HCT116 (cell line): ENCODE data around the gene MMP24. TPM values are rescaled to one million over a fixed set of nuclear protein-coding genes. Genes with fewer than 3 reads are reported as not detected.
A peak's percentile ranks its signal among the peaks of the same experiment; 100 is the strongest.

Experiments
- ATAC-seq: fragments of 200-7000 bp; cut with Tn5 transposase; 2 replicates; pipeline ENCODE4 v1.9.1; 2020; ENCODE audit warnings: mild to moderate bottlenecking, moderate library complexity
- BruUV-seq: library from RNA; stranded (reverse); fragments of 400-500 nt; replicated peaks from 2 replicates; lab custom pipeline; 2021; lab: Mats Ljungman, UMichigan
- CTCF ChIA-PET: fragments of 300-600 bp; sonication (Branson Sonifier 250); formaldehyde crosslinking; loops from one replicate; lab custom pipeline; 2021; ENCODE audit warnings: antibody characterized with exemption; lab: Charles Lee
- POLR2A ChIA-PET: fragments of 300-600, 350-600 bp; sonication (Branson Sonifier 250); formaldehyde crosslinking; loops from one replicate; lab custom pipeline; 2021; ENCODE audit warnings: antibody characterized with exemption; lab: Charles Lee
- RAD21 ChIA-PET, 2 experiments: fragments of 300-600 bp; sonication (Branson Sonifier 250); formaldehyde crosslinking; loops; one replicate each; lab custom pipeline; 2023; ENCODE audit warnings: low total read pairs in 2 of 2; ENCODE audit not compliant: uncharacterized antibody in 2 of 2, unreplicated experiment in 2 of 2, low non-redundant PET in 1 of 2; lab: Charles Lee
- DNase-seq: peaks from one replicate; pipeline ENCODE4 v3.0.0-alpha.2; 2010; ENCODE audit warnings: low read depth, low spot score
- H2AFZ ChIP-seq: fragments of 200-600 bp; shearing (Covaris generic), sonication (generic); 2 replicates; pipeline ENCODE4 v1.6.1; 2017; ENCODE audit warnings: low read depth, mixed run types, mixed read lengths, antibody characterized with exemption, low read length; ENCODE audit not compliant: poor library complexity, severe bottlenecking
- H3K27ac ChIP-seq: 2 replicates; pipeline ENCODE4 v1.5.1; 2012; ENCODE audit warnings: low read depth, low read length
- H3K27me3 ChIP-seq: fragments of 200-600 bp; sonication (generic); 2 replicates; pipeline ENCODE4 v1.6.1; 2016; ENCODE audit warnings: mixed run types, low read length, mixed read lengths; ENCODE audit not compliant: insufficient read depth
- H3K36me3 ChIP-seq, 2 experiments: fragments of 200-500 bp in 1 of 2; fragments of 200-600 bp in 1 of 2; sonication (Bioruptor generic) in 1 of 2; sonication (generic) in 1 of 2; 2 replicates each; pipeline versions ENCODE4 v1.5.1 to v1.6.1; 2014 to 2016; ENCODE audit warnings: low read length in 2 of 2, inconsistent platforms in 1 of 2, mixed read lengths in 1 of 2, mixed run types in 1 of 2; ENCODE audit not compliant: insufficient read depth in 2 of 2, control insufficient read depth in 1 of 2
- H3K4me1 ChIP-seq, 2 experiments: fragments of 200-600 bp in 1 of 2; sonication (generic) in 1 of 2; 2 replicates each; pipeline versions ENCODE4 v1.5.1 to v1.6.1; 2012 to 2017; ENCODE audit warnings: low read length in 2 of 2, inconsistent platforms in 1 of 2, mild to moderate bottlenecking in 1 of 2, mixed read lengths in 1 of 2, mixed run types in 1 of 2, moderate library complexity in 1 of 2; ENCODE audit not compliant: insufficient read depth in 2 of 2, control insufficient read depth in 1 of 2
- H3K4me2 ChIP-seq: fragments of 200-600 bp; sonication (generic); 2 replicates; pipeline ENCODE4 v1.6.1; 2017; ENCODE audit warnings: mixed run types, low read length, mixed read lengths
- H3K4me3 ChIP-seq, 2 experiments: fragments of 200-600 bp in 1 of 2; sonication (generic) in 1 of 2; replicated peaks in 1 of 2; 2 replicates each; pipeline ENCODE4 v1.5.1; 2011 to 2016; ENCODE audit warnings: low read length in 2 of 2, control low read depth in 1 of 2, low read depth in 1 of 2, mild to moderate bottlenecking in 1 of 2, mixed read lengths in 1 of 2, mixed run types in 1 of 2
- H3K79me2 ChIP-seq: fragments of 200-600 bp; sonication (generic); 2 replicates; pipeline ENCODE4 v1.6.1; 2017; ENCODE audit warnings: mild to moderate bottlenecking, mixed run types, low read length, moderate library complexity, mixed read lengths; ENCODE audit not compliant: insufficient read depth
- H3K9ac ChIP-seq: fragments of 200-600 bp; sonication (generic); 2 replicates; pipeline ENCODE4 v1.6.1; 2016; ENCODE audit warnings: low read length, mixed read lengths
- H3K9me2 ChIP-seq: fragments of 200-600 bp; sonication (generic), shearing (Covaris generic); 2 replicates; pipeline ENCODE4 v1.6.1; 2017; ENCODE audit warnings: mixed run types, mild to moderate bottlenecking, moderate library complexity; ENCODE audit not compliant: insufficient read depth
- H3K9me3 ChIP-seq, 2 experiments: fragments of 200-500 bp in 1 of 2; fragments of 200-600 bp in 1 of 2; sonication (Bioruptor generic) in 1 of 2; sonication (generic) in 1 of 2; 2 replicates each; pipeline ENCODE4 v1.6.1; 2014 to 2017; ENCODE audit warnings: low read length in 2 of 2, mixed read lengths in 2 of 2, inconsistent platforms in 1 of 2, low read depth in 1 of 2, mild to moderate bottlenecking in 1 of 2, mixed run types in 1 of 2, moderate library complexity in 1 of 2; ENCODE audit not compliant: control insufficient read depth in 1 of 2, insufficient read depth in 1 of 2
- H4K20me1 ChIP-seq: fragments of 200-600 bp; sonication (generic), shearing (Covaris generic); 2 replicates; pipeline ENCODE4 v1.6.1; 2017; ENCODE audit warnings: mixed run types, mild to moderate bottlenecking, moderate library complexity; ENCODE audit not compliant: insufficient read depth
- ATF3 ChIP-seq: IDR thresholded peaks from 2 replicates; pipeline ENCODE4 v1.6.1; 2012
- CBX3 ChIP-seq: IDR thresholded peaks from 2 replicates; pipeline ENCODE4 v1.6.1; 2012; ENCODE audit warnings: low read depth
- CEBPB ChIP-seq: IDR thresholded peaks from 2 replicates; pipeline ENCODE4 v1.6.1; 2012; ENCODE audit warnings: low read depth
- CTCF ChIP-seq, 3 experiments: fragments of 200-600 bp in 1 of 3; sonication (generic) in 1 of 3; IDR thresholded peaks in 2 of 3; conservative IDR thresholded peaks in 1 of 3; 2 replicates each; pipeline ENCODE4 v1.5.1; 2012 to 2017; ENCODE audit warnings: low read depth in 2 of 3, low read length in 2 of 3, antibody characterized with exemption in 1 of 3, borderline replicate concordance in 1 of 3, control low read depth in 1 of 3, mild to moderate bottlenecking in 1 of 3, mixed read lengths in 1 of 3, mixed run types in 1 of 3, moderate library complexity in 1 of 3; ENCODE audit not compliant: insufficient read depth in 1 of 3
- ELF1 ChIP-seq: IDR thresholded peaks from 2 replicates; pipeline ENCODE4 v1.6.1; 2012; ENCODE audit warnings: low read depth, borderline replicate concordance
- EZH2 ChIP-seq: fragments of 200-600 bp; sonication (generic); IDR thresholded peaks from 2 replicates; pipeline ENCODE4 v1.6.1; 2017; ENCODE audit warnings: antibody characterized with exemption, mixed run types
- EZH2phosphoT487 ChIP-seq: fragments of 200-600 bp; IDR thresholded peaks from 2 replicates; pipeline ENCODE4 v1.6.1; 2018; ENCODE audit warnings: antibody characterized with exemption, borderline replicate concordance
- JUND ChIP-seq: IDR thresholded peaks from 2 replicates; pipeline ENCODE4 v1.6.1; 2012
- MAX ChIP-seq: IDR thresholded peaks from 2 replicates; pipeline ENCODE4 v1.6.1; 2012
- POLR2A ChIP-seq: IDR thresholded peaks from 2 replicates; pipeline ENCODE4 v1.7.0; 2011; ENCODE audit warnings: borderline replicate concordance; ENCODE audit not compliant: insufficient read depth, insufficient read length; ENCODE audit errors: extremely low read depth
- POLR2AphosphoS5 ChIP-seq: IDR thresholded peaks from 2 replicates; pipeline ENCODE4 v1.6.1; 2011; ENCODE audit warnings: mild to moderate bottlenecking, low read depth, low read length, moderate library complexity
- REST ChIP-seq: IDR thresholded peaks from 2 replicates; pipeline ENCODE4 v1.6.1; 2012; ENCODE audit warnings: low read depth
- SIN3A ChIP-seq: IDR thresholded peaks from 2 replicates; pipeline ENCODE4 v1.6.1; 2012; ENCODE audit warnings: low read depth
- SRF ChIP-seq: IDR thresholded peaks from 2 replicates; pipeline ENCODE4 v1.6.1; 2012; ENCODE audit warnings: low read depth
- intact Hi-C: fragments of 100-400 bp; cut with micrococcal nuclease; formaldehyde crosslinking; loops from 2 replicates; pipeline ENCODE4 v1.10.0; 2022
- total RNA-seq: library from RNA; stranded (reverse); gene quantifications from one replicate; pipeline ENCODE4 v1.2.1, GENCODE V29; 2021; ENCODE audit not compliant: unreplicated experiment

Gene MMP24
- total RNA-seq, 1 experiment from 2014 or later: not detected

- no peak for TF ChIP-seq REST
These were observed 76.2 kb downstream of the MMP24 start (continued) for GRCh38 chr20:35302421-35303335.

- peaks cover 44 to 61% of the 10 kb centered on the region in 2 experiments for H3K4me1 ChIP-seq
- TF ChIP-seq POLR2AphosphoS5 (no peak), CEBPB (no peak), ELF1 (no peak), REST (no peak), SRF (no peak), ATF3 (no peak), SIN3A (no peak), CBX3 (no peak), POLR2A (no peak), EZH2phosphoT487 (no peak), JUND (no peak), CTCF (IDR thresholded peaks at IDR 0.05 in 2 of 3, conservative IDR thresholded peaks at IDR 0.05 in 1 of 3; ENCODE audit: borderline replicate concordance in 1 of 3, insufficient read depth in 1 of 3, low read depth in 2 of 3, low read length in 2 of 3) (no peak), MAX (no peak), EZH2 (no peak)
These were observed 76.9 kb downstream of the MMP24 start for GRCh38 chr20:35303382-35303734.

More at GRCh38 chr20:35303382-35303734, 76.9 kb downstream of the MMP24 start:
- Histone ChIP-seq H3K9me2 (no peaks in the 10 kb centered on the region), H2AFZ (no peak overlapping the region), H3K4me3 (no peak overlapping the region), H3K79me2 (no peaks in the 10 kb centered on the region), H3K9me3 (no peaks in the 10 kb centered on the region), H3K4me2 (peak overlapping the region; percentile 73), H3K27me3 (no peaks in the 10 kb centered on the region), H3K36me3 (0 out of 4 replicates have a peak, but pooled peaks cover 0 to 2% of the 10 kb centered on the region in 2 experiments), H3K9ac (peak overlapping the region; percentile 58; the same call in 1 of the 2 replicates), H4K20me1 (no peaks in the 10 kb centered on the region), H3K27ac (no peak overlapping the region)
- ChIA-PET POLR2A (interaction anchor here (1.2 to 4.3 kb wide), 3 partner anchors 8 to 151 kb away, joined by 3 to 19 read pairs (median 8); partner anchors contain the start of gene CEP250), CTCF (interaction anchor here (0.9 to 9.7 kb wide), 11 partner anchors 9 to 207 kb away, joined by 3 to 108 read pairs (median 9); partner anchors contain the start of genes EIF6 and FAM83C), RAD21 (interaction anchor here (0.6 to 3.6 kb wide), 3 partner anchors 25 to 786 kb away, joined by 3 to 26 read pairs (median 3); no protein-coding TSS in a partner anchor)
- intact Hi-C loops: no loop called here
- DNase-seq (no peak), ATAC-seq (no peak)
- BruUV-seq: no TSS peak
